Ovary (tissue), 3 donors: ENCODE results near the gene SLC28A3.

Experiments used
- POLR2A ChIP-seq: fragments of 450-650 bp; IDR thresholded peaks from one replicate; pipeline ENCODE4 v1.6.1; 2017; ENCODE audit warnings: antibody characterized with exemption, mild to moderate bottlenecking, moderate library complexity
- TF ChIP-seq, protein P1 (sequence below), 3 donors: fragments of 450-650 bp in 2 of 3; fragments of 200-600 bp in 1 of 3; IDR thresholded peaks; one replicate each; pipeline versions ENCODE4 v1.5.1 to v1.8.0; 2016 to 2022; ENCODE audit warnings: antibody characterized with exemption in 3 of 3, mild to moderate bottlenecking in 1 of 3
- donor health status: DM: no; HTN: no; CAD: no.

DNA sequence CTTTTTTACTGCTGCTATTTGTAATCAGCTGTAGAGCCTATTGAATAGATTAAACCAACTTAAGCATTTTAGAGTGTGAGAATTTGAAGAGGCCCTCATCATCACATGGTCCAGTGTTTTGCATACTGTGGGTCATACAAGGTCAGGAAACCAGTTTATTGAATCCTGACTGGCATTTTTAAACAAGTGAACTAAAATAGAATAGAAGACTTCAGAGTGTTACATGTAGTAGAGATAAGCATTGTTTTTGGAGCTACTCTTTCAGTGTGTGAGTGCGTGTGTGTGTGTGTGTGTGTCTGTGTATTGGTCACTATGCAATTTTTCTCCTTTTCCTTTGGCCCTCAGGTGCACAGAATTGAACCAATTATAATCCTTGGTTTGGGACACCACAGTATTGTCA, 114.4 kb downstream of the SLC28A3 start:
- TF ChIP-seq, protein P1, sequence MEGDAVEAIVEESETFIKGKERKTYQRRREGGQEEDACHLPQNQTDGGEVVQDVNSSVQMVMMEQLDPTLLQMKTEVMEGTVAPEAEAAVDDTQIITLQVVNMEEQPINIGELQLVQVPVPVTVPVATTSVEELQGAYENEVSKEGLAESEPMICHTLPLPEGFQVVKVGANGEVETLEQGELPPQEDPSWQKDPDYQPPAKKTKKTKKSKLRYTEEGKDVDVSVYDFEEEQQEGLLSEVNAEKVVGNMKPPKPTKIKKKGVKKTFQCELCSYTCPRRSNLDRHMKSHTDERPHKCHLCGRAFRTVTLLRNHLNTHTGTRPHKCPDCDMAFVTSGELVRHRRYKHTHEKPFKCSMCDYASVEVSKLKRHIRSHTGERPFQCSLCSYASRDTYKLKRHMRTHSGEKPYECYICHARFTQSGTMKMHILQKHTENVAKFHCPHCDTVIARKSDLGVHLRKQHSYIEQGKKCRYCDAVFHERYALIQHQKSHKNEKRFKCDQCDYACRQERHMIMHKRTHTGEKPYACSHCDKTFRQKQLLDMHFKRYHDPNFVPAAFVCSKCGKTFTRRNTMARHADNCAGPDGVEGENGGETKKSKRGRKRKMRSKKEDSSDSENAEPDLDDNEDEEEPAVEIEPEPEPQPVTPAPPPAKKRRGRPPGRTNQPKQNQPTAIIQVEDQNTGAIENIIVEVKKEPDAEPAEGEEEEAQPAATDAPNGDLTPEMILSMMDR (IDR thresholded peaks at IDR 0.05) = no peak
- TF ChIP-seq POLR2A = no peak
